Right hindlimb (tissue), 1 donor: Measurements from ENCODE around the gene MAB21L3.

Experiments
- DNase-seq: peaks from one replicate; pipeline ENCODE4 v3.0.0-alpha.2; 2018

Gene MAB21L3

DNA sequence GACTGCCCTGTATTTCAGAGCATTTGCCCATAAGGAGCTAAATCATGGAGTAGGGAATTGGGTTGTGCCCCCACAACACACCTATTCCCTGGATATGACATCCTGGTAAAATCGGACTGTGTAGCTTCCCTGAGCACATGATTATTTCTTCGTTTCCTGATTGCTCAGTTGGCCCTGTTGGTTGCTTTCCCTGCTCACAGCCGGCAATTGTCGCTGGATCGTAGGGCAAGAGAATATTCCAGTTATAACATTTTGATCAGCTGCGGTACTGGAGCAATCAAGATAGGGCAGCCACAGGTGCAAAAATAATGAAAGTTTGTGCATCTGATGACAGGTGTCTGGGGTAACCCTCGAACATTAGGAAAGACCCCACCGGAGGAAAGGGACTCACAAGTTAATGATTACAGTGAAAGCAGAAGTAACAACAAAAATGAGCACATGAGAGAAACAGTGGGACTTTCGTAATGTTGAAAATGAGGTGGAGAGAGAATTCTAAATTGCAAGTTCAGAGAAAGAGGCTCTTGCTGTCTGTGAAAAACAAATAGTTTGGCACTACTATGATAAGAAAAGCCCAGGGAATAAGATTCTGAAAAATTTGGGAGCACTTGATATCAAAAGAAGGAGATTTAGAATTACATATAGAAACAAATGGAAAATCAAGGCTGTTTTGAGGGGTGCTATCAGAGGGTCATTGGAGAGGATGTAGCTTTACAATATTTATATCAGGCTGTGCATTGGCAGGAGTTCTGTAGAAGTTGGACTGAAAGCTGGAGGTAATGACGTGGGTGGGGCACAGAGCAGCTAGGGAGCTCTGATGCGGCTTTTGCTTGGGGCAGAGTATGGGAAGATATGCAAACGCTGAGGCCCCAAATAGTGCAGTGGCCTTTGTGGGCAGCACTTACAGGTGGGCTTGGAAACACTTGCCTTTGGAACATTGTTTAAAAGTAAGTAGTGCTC is at the start of gene MAB21L3:
MAB21L3 (plus strand) TSS at position 833 of the 957 bp plus-strand sequence. CDS start 1,217 bp downstream, outside the sequence.
- no peak for DNase-seq

DNA sequence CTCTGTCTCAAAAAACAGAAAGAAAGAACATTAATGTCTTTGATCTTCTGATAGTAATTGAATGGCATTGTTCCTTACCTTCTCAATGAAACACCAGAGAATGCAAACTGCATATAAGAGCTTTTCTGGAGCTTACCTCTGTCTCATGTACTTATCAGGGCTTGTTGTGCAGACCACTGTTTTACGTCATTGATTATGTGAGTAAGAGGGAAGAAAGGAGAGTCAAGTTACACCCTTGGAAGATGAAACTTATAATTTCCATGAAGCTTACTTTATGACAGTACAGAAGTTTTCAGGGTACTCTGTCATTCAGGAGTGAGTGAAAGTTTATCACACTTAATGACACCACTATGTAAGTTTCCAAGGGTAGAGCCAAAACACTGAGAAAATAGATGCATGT is 49.0 kb upstream of the MAB21L3 start:
- DNase-seq = no peak

DNA sequence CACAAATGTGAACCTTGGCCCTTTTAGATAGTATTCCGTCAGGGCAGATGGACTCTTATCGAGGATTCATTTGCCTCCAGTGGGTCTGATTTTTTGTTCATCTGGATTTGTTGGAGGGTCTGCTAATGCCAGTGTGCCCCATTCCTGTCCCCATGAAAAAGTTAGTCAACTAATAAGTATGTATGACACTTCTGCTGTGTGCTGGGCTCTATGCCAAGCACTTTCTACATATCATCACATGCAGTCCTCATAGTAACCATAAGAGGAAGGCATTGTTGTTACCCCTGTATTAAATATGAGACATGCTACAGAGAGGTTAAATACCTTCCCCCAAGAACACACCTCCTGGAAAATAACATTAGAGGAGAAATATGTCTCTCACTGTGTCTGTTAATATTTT is 46.6 kb upstream of the MAB21L3 start:
- no peak for DNase-seq

- DNase-seq = no peak
Measured at GRCh38 chr1:116066868-116067565, 44.2 kb upstream of the MAB21L3 start.

- DNase-seq = peak; percentile 46
Measured at GRCh38 chr1:116067566-116067890, 43.7 kb upstream of the MAB21L3 start.

- DNase-seq = no peak
Measured at GRCh38 chr1:116075575-116075974, 35.6 kb upstream of the MAB21L3 start.

- DNase-seq = no peak
Measured at GRCh38 chr1:116075990-116076389, 35.2 kb upstream of the MAB21L3 start.

GRCh38 chr1:116076831-116077230 is 34.4 kb upstream of the MAB21L3 start:
- DNase-seq = no peak

GRCh38 chr1:116078699-116079223 is 32.4 kb upstream of the MAB21L3 start:
- DNase-seq = no peak

GRCh38 chr1:116087628-116088027 is 23.6 kb upstream of the MAB21L3 start:
- no peak for DNase-seq

- no peak for DNase-seq
Measured at GRCh38 chr1:116089870-116090269, 21.3 kb upstream of the MAB21L3 start.

DNA sequence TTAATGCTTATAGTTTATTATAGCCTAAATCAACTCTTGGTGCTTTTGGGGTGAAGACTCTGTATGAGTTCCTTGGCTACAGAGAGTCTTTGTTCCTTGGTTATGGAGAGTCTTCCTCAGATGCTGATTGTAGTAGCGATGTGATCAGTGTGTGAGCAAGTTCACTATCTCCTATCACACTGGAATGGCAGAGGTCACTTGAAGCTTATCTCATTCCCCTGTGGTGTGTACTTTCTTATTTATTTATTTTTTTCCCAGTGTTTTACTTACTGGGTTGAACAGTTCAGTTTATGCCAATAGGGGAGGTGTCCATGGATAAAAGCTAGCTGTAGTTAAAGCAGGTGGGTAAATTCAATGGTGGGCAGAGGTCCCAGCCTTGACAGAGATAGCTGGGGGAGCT is 20.1 kb upstream of the MAB21L3 start:
- DNase-seq = no peak

- no peak for DNase-seq
Measured at GRCh38 chr1:116092752-116093489, 18.3 kb upstream of the MAB21L3 start.

GRCh38 chr1:116095027-116095426 is 16.2 kb upstream of the MAB21L3 start:
- no peak for DNase-seq

GRCh38 chr1:116096013-116096618 is 15.1 kb upstream of the MAB21L3 start:
- no peak for DNase-seq

DNA sequence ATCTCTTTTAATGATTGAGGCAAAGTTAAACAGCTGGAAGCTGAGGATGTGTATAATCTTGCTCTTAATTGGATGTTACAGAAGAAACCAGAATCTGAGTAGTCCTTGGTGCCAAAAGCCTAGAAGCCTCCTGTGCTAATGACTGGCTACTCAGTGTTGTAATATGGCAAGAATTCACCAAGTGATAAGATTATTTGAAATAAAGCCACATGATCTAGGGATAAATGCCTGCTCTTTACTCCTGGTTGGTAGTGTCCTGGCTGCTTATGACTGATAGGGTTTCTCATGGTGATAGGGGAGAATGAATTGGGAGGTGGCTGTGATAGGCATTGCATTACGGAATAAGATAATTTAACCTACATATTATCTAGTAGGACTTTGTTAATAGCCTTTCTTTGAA is 13.6 kb upstream of the MAB21L3 start:
- no peak for DNase-seq

GRCh38 chr1:116099379-116099778 is 11.8 kb upstream of the MAB21L3 start:
- no peak for DNase-seq

GRCh38 chr1:116099919-116100318 is 11.3 kb upstream of the MAB21L3 start:
- DNase-seq = no peak

GRCh38 chr1:116104667-116105066 is 6.5 kb upstream of the MAB21L3 start:
- no peak for DNase-seq

- DNase-seq = no peak
Measured at GRCh38 chr1:116105996-116106395, 5.2 kb upstream of the MAB21L3 start.

- DNase-seq = no peak
Measured at GRCh38 chr1:116106646-116107045, 4.6 kb upstream of the MAB21L3 start.

DNA sequence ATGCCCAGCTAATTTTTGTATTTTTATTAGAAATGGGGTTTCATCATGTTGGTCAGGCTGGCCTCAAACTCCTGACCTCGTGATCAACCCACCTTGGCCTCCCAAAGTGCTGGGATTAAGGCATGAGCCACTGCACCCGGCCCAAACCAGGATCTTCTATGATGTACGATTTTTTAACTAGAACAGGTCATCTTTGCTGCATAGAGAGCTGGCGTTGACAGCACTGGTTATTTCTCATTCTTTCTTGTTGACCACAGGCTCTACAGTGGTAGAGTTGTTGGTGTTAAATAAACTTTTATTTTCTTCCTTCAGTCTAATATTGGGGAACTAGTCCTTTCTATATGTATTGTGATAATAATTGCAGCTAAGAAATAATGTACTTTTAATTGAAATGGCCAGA is 3.8 kb upstream of the MAB21L3 start:
- no peak for DNase-seq

GRCh38 chr1:116111524-116112021 is 374 bp downstream of the MAB21L3 start:
- no peak for DNase-seq
